HG02973 (cell line): ENCODE results near the gene CHST11.

Experiments used
- ATAC-seq: cut with Tn5 transposase; IDR thresholded peaks from one replicate; pipeline ENCODE4 v1.9.1; 2021; ENCODE audit warnings: moderate library complexity; ENCODE audit not compliant: unreplicated experiment

CHST11 gene

DNA sequence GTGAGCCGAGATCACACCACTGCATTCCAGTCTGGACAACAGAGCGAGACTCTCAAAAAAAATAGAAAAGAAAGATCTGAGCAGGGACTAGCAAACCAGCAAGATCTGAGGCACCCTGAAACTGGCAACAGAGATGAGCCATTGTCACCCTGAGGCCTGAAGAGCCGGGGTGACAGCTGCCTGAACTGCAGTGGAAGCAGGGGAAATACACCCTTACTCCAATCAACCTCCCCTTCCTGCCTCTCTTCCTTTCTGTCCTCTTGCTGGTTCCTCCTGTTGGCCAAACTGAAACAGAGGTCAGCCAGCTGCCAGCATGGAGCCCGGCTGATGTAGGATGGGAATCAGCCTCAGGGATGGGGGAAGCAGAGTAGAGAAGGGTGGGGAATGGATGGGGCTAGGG lies 192.0 kb downstream of the CHST11 start:
- ATAC-seq = no peak

DNA sequence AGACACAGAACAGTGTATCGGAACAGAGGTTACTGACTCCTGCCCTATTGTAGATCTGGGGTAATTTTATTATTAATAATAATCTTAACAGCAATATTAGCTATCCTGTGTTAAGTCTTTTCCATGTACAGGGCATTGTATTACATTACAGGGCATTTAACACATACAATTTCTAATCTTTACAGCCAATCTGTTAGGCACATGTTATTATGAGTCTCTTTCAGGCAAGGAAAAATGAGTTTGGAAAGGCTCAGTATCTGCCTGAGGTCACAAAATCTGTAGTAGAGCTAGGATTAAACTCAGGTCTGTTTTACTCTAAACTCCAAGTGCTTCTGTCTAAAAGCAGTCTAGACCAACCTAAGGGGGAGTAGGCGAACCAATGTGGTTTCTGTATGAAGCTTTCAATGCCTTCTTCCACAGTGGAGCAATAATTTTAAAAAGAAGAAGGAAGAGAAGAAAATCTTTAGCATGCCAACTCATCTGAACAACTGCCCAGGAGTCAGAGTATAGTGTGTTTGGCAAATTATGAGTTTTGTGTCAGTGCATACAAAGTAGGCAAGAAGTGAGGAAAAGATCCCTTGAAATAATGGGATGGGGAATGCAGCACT lies 192.6 kb downstream of the CHST11 start:
- ATAC-seq = no peak

DNA sequence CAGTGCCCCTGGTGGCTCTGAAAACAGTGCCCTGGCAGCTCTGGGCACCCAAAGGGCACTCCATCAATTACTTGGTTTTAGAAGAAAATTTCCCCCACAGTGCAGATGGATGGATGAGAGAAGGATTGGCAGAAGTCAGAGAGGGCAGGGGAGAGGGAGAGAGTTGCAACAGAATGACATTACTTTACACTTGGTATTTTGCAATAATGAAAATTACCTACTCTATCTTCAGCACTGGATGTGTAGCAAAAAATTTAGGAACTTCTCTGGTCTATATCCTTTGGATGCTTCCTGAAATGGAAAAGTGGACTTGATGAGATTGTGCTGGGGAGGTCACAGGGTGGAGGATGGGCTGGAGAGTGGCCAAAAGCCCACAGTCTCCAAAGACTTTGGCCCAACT lies 193.2 kb downstream of the CHST11 start:
- no peak for ATAC-seq

DNA sequence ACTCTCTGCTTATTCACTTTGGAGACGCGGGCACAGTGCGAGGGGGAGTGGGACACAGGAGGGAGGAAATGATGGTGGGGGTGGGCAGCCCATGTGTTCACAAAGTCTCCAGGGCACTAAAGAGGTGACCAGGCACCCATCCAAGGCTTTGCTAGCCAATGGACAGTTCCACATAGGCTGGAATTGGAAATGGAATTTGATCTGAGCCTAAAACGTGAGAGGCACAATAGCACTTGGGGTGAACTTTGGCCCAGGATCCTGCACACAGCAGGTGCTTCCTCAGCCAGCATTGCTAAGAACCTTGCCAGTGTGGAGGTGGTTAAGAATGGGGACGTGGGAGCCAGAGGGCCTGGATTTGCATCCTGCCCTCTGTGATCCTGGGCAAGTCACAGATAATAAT lies 193.8 kb downstream of the CHST11 start:
- ATAC-seq = no peak

DNA sequence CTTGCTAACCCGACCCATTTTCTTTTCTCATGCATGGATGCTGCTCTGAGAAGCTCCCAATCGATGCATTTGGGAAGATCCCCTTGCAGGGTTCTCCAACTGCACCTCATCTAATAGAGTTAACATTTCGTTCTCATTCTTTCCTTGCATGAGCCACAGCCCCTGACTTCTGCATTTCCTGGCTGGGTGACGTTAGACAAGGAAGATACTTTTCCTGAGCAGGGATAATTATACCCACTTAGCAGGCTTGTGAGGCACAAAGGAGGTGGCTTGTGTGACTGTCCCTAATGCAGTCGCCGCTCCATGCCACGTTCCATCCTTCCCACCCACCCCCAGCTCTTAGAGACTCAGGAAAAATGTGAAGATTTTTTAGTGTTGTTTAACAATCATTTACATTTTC lies 195.1 kb downstream of the CHST11 start:
- ATAC-seq = no peak

DNA sequence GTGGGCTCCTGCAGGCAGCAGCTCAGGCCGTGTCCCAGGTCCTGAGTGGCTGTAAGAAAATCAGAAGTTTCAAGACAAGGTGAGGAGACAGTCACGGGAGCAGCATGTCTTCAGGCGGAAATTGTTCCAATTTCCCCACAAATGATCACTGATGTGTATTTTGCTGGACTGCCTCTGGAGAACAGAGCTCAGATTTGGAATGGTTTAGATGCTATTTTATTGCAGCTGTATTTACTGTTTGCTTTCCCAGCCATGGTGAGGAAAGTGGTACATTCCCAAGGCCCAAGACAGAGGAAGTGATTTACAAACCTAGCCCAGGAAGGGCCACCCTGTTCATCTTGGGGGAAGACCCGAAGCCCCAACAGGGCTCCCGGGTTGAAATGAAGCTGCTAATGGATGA lies 195.6 kb downstream of the CHST11 start:
- ATAC-seq = no peak

DNA sequence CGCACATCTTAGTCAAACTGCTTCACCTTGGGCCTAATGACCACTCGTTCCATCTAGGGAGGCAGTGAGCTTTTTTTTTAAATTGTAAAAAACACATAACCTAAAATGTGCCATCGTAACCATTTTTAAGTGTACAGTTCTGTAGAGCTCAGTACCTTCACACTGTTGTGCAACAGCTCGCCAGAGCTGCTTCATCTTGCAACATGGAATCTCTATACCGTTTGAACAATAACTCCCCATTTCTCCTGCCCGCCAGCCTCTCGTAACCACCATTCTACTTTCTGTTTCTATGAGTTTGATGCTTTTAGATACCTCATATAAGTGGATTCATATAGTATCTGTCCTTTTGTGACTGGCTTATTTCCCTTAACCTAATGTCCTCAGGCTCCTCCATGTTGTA lies 196.2 kb downstream of the CHST11 start:
- no peak for ATAC-seq

DNA sequence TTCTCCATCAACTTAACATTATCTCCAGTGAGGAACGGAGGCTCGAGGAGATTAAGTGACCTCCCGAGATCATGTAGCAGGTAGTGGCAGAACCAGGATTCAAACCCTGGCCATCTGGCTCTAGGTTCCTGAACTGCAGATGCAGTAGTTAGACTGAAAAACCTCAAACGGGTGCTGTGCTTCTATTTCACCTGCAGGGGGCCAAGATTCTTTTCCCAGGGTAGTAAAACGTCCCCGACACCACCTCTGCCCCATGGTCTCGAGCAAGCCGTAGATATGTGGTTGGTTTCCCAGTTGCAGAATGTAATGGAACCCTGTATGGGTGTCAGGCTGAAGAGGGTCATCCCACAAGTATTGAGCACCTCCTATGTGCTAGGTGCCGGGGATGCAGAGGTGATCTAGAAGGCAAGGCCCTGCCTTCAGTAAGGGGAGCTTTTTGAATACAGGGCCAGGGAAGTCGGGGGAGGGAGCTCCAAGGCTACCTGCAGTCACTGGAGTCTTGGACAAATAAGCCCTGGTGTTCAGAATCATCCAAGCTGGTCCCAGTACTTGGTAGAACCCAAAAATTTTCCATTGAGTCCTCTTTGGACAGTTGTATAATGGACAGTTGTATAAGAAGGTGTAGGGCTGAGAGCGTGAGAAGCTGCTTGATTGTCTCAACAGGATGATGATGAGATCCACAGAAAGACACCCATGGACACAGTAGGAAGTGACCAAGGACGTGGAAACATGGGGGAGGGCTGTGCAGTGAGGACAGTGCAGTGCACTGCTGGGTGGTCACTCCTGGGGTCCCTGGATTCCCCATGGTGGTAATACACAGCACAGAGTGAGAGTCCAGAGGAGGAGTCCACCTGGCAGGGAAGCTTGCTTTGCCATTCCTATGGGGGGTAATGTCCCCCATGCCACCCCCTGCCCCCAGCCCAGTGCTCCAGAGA lies 197.2 kb downstream of the CHST11 start:
- no peak for ATAC-seq

DNA sequence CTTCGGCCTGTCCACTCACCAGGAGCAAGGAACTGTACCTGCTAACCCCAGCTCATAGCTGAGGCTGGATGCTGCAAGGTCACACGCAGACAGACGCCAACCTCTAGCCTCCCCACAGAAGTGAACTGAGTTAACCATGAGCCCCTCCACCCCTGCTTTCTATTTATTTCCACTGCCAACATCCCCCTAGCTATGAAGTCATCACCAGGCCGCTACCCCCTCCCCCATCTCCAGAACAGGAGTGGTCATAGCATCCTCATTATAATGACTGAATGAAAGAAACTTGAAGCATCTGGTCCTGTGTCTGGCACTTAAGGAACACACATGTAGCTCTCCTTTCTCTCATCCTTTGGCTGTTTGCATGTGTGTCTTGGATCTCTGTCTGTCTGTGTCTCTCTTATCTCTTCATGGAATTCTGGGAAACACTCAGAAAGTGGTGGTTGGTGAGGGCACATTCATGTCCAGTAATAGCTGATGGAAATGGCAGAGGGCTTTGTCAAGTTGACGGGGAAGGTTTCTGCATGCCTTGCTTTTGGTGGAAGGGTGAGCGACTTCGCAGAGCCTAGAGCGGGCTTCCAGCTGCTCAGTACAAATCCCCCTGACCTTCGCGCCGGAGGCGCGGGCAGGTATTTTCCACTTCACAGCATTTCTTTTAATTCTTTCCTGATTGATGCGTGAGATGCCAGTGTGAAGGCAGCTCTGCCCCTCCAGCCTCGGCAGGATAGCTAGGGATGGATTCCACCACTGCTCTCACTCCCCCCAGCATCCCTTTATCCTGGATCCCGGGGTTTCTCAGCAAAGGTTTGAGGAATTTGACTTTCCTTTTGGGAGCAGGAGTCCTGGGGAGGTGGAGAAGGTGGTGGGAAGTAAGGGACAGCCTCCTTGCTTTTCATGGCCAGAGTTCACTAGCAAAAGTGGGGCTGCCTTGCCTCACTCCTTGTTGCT lies 198.2 kb downstream of the CHST11 start:
- no peak for ATAC-seq

DNA sequence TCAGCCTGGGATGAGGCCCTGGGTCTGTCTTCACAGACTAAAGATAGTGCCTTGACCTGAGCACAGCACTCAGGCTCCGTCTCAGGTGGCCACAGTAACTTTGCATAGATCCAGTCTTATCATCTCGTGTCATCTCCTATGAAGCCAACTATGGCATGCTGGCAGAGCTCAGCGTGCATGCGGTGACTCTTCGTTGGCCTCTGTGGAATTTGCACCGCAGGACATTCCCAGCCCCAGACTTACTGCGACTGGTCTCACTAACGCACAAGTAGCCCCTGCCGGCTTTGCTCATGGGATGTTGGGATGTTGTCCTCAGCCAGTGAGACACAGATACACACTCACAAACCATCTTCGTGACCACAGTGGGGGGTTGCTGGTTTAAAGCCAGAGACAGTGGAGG lies 199.6 kb downstream of the CHST11 start:
- ATAC-seq = no peak

DNA sequence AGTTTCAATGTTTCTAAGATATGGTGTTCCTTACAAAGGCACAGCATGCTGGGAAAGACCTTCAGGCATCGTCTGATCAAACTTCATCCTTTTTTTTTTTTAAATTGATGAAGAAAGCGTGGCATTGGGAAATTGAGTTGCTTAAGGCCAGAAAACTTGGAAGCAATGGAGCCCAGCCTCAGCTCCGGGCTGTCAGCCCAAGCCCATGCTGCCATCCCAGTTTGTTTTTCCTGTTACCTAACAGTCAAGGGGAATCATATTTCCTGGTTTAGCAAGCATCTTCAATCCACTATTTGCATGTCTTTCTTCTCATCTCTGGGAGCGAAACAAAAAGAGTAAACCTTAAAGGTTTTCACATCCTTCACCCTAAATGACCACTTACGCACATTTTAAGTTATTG lies 200.2 kb downstream of the CHST11 start:
- ATAC-seq = no peak

DNA sequence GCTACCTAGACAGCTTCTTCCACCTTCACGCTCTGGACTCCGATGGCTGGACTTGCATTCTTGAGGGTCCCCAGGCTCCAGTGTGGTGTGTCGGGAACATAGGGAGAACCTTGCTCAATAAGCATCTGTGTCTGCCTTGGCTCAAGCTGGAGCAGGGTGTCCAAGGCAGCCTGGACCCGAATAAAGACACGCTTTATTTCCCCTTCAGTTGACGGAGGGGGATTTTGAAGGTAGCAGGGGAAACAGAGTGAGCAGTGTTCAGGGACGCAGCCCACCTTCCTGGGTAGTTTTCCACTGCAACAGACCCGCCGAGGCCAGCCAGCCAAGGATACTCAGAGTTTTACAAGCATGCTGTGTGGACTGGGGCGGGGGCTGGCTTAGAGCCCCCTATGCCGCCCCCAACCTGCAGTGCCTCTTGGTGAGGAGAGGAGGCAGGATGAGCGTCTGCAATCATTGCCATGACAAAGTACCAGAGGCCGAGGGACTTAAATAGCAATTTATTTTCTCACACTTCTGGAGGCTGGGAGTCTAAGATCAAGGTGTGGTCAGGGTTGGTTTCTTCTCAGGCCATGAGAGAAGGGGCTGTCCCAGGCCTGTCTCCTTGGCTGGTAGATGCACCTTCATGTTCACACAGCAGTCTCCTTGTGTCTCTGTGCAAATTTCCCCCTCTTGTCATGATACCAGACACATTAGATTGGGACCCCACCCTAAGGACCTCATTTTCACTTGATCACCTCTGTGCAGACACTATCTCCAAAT lies 201.2 kb downstream of the CHST11 start:
- no peak for ATAC-seq

DNA sequence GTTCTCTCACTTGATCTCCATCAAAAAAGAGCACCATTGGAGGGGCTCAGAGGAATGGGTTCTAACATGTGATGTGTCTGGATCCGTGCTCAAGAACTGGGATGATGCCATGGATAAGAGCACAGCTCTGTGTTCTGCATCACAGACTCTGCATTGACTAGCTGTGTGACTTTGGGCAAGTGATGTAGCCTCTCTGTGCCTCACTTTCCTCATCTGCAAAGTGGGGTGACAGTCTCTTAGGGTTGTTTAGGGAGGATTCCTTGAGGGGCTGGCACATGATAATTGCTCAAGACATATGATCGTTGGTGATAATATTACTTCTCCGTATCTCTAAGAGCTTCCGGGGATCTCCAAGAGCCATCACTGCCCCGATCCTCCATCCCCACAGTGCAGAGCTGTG lies 202.3 kb downstream of the CHST11 start:
- no peak for ATAC-seq

DNA sequence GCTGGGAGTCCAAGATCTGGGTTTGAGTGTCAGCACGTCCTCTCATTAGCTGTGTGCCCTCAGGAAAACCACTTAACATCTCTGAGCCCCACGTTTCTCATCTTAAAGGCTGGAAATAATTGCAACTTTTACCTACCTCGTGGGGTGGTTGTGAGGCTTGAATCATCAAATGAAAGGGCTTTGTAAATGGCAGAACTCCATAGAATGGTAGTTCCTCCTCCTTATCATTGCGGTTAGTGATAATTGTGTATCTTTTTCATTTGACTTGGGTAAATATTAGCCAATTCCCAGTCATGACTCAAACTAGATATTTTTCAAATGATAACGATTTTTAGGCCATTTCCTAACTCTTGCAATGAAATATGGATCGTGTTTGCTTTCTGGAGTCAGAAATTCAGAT lies 205.5 kb downstream of the CHST11 start:
- ATAC-seq = no peak

DNA sequence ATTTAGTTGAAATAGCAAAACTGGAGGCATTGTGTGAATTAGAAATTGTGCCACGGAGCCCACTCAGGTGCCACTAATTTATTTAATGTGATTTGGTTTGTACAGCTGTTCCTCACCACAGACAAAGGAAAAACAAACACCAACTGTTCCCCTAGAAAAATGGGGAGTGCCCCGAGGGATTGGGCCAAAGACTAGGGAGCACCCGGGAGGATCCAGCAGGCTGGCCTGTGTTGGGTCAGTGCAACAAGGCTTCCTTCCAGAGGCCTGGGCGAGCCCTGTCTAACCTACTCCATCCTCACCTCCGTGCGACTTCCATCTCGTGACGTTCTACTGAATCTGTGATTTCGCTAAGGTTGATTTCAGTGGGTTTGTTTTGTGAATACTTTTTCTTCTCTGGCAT lies 206.2 kb downstream of the CHST11 start:
- no peak for ATAC-seq

DNA sequence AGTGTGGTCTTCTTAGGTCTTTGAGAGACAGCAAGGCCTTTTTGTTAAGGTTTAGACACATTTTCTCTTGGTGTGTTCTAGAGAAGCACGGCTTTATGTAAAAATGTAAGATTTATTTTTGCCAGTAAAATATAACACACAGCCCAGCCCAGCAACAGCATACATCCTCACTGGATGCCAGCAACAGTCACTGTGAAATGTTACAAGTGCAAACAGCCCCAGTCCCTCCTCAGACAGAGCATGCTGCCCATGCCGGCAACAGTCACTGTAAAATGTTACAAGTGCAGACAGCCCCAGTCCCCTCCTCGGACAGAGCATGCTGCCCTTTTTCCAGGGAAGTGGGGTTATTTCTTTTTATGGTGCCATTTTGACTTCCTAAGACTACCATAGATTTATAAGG lies 207.6 kb downstream of the CHST11 start:
- ATAC-seq = no peak

DNA sequence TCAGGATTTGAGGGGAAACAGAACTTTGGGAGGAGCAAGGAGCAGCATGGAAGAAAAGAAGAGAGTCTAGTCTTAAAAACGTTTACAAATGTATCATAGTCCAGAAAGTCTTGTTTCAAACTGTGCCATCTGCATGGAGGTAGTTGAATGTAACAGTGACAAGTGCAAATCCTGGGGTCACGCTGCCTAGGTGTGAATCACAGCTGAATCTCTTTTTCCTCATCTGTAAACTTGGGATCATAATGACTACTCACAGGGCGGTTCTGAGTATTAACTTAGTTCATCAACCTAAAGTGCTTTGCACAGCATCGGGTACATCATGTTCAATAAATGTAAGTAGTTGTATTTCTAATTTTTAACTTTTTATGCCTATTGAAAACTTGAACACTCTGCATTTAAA lies 208.5 kb downstream of the CHST11 start:
- no peak for ATAC-seq

DNA sequence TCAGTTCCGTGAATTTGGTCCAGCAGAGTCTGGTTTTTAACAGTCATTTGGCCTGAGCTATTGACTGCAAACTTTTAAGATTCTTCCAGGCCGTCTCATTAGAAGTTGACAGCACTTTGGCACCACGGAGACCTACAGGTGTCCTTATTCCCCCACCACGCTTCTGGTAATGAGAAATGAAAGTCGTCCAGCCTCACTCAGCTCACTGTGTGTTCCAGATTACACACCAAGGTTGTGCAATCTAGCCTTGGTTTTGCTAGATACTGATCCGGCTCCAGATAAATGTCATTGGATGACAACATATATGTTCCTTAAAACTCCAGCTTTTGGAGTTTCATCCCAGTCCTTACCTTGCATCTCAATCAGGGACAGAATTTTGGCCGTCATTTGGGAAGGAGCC lies 210.4 kb downstream of the CHST11 start:
- no peak for ATAC-seq

DNA sequence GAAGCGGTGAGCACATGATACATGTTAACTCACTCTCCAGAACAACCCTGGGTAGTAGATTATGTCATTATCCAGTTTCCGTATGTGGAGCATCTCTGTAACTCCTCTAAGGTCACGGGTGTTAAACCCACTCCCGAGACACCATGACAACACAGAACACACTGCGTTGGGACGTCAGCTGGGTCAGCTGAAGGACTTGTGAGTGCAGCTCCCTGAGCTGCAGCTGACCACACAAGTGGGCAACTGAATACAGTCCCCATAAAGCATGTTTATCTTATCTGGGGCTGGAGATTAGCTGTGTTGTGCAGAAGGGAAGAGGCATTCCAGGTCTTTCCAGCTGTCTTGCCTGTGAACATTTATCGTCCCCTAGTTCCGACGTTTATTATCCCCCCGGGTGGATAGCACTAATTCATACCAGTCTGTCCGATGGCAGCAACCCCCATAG lies 211.5 kb downstream of the CHST11 start:
- ATAC-seq = no peak

DNA sequence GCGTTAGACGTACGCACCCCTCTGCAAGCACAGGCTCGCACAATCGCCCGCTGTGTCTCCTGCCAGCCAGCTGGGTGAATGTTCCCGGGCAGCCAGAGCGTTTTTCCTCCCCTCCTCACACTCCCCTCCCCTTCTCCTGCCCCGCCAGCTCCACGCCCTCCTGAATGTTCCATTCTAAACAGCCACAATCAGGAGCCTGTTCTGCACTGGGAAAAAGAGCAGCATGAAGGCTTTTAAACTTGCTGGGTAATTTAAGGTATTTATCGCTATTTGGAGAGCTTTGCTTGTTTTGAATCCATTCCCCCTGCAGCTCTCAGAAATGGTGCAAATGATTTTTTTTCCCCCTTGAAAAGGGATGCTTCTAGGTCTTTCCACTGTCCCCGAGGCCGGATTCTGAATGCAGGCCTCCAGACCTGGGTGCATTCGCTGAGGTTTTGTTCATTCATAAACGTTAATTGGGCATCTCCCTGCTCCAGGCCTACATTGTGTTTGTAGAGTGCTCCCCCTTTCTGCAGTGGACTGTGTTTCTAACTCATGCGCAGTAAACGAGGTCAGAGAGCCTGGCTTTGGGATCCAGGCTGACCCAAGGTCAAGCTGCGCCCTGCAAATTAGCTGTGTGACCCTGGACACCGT lies 212.5 kb downstream of the CHST11 start:
- ATAC-seq = no peak
